GM10847 (cell line): Measurements from ENCODE around the gene ATP9B.

Experiments used
- POLR2A ChIP-seq: IDR thresholded peaks from 2 replicates; pipeline ENCODE4 v1.6.1; 2011; ENCODE audit not compliant: insufficient read length; ENCODE audit errors: extremely low read depth

The ATP9B gene

GRCh38 chr18:79333046-79333445 lies 263.9 kb downstream of the ATP9B start:
- TF ChIP-seq POLR2A: no peak

DNA sequence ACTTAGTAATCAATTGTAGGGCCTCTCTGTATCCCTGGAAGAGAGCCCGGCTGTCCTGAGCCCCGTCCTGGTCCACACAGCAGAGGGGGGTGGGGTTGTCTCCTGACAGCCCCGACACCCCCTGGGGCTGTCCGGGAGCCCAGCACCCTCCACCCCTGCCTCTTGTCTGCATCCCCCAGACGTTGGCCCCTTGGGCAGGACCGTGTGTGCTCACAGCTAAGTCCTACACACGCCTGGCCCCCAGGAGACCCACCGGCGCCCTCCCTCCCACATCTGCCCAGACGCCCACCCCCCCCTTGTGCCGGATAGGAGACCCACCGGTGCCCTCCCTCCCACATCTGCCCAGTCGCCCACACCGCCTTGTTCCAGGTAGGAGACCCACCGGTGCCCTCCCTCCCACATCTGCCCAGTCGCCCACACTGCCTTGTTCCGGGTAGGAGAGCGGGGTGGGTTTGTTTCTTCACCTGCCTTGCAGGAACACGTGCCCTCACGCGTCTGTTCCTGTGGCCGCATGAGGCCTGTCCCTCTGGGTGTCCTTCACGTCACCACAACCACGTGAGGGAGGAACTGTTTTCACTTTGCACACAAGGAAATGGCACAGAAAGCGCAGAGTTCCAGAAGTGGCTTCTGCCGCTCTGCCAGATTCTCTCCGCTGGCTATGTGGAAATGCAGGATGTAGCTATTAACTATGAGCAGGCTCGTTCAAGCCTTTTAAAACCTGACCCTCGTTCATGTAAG lies 265.5 kb downstream of the ATP9B start:
- no peak for TF ChIP-seq POLR2A

- TF ChIP-seq POLR2A: no peak
Observed at GRCh38 chr18:79335833-79336360, 266.7 kb downstream of the ATP9B start.

- TF ChIP-seq POLR2A: no peak
Observed at GRCh38 chr18:79336556-79337142, 267.5 kb downstream of the ATP9B start.

DNA sequence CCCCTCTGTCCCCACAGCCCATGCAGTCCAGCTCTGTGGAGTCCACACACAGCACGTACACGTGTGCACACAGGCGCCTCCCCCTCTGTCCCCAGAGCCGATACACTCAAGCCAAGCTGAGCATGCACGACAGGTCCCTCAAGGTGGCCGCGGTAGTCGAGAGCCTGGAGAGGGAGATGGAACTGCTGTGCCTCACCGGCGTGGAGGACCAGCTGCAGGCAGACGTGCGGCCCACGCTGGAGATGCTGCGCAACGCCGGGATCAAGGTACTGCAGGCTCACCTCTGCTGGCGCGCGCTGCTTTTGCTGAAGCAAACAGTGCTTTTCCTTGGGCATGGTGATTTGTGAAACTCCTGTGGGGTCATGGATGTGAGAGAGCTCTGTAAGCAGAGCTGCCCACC lies 268.0 kb downstream of the ATP9B start:
- TF ChIP-seq POLR2A: no peak

DNA sequence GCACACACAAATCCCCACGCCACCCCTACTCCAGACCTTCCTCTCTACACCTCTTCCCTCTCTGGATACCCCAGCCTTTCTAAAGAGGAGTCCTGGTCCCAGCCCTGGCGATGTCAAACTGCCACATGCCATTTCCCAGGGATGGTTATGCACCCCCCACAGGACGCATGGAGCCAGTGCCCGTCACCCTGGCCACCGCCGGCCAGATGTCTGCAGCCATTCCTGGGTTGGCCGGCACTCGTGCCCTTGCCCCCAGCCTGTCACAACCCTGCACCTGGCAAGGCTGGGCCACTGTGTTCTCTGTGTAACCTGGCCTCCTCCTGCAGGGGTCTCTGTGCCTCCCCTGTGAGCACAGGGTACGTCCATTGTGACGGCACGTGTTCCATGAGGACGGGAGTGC lies 268.4 kb downstream of the ATP9B start:
- no peak for TF ChIP-seq POLR2A

GRCh38 chr18:79339094-79339908 lies 270.1 kb downstream of the ATP9B start:
- no peak for TF ChIP-seq POLR2A

GRCh38 chr18:79343567-79344207 lies 274.5 kb downstream of the ATP9B start:
- no peak for TF ChIP-seq POLR2A

DNA sequence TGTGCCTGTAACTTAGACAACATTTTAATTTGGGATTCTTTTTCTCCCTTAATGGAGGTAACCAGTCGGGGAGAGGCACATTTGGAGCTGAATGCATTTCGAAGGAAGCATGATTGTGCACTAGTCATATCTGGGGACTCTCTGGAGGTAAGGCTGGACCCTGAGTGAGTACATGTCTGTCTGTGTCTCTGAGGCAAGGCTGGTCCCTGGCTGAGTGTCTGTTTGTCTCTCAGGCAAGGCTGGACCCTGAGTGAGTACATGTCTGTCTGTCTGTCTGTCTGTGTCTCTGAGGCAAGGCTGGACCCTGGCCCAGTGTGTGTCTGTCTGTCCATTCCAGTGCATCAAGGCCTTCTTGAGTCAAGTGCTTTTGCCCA lies 275.0 kb downstream of the ATP9B start:
- TF ChIP-seq POLR2A: no peak

DNA sequence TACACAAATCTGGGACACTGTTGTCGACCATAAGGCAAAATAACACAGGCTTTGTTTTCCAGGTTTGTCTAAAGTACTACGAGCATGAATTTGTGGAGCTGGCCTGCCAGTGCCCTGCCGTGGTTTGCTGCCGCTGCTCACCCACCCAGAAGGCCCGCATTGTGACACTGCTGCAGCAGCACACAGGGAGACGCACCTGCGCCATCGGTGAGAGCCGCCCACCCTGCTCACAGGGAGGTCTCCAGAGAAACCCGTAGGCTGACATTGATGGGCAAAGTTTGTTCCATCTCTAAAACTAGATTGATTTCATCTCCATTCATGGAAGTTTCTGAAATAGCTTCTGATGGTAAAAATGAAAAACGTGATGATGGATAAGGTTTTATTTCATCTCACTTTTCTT lies 276.2 kb downstream of the ATP9B start:
- TF ChIP-seq POLR2A: no peak

- no peak for TF ChIP-seq POLR2A
Observed at GRCh38 chr18:79345981-79346380, 276.8 kb downstream of the ATP9B start.

- TF ChIP-seq POLR2A: no peak
Observed at GRCh38 chr18:79348066-79348465, 278.9 kb downstream of the ATP9B start.

- TF ChIP-seq POLR2A: no peak
Observed at GRCh38 chr18:79352432-79352831, 283.2 kb downstream of the ATP9B start.

GRCh38 chr18:79353267-79353666 lies 284.1 kb downstream of the ATP9B start:
- TF ChIP-seq POLR2A: no peak

- TF ChIP-seq POLR2A: no peak
Observed at GRCh38 chr18:79354350-79354749, 285.2 kb downstream of the ATP9B start.
